ENCODE data around the gene ANKRD12.
"Not testable (repeated sequence)": the region's sequence is repeated elsewhere in the genome, so short reads cannot be mapped to it uniquely, and the experiment has no call there.

Gene ANKRD12

DNA sequence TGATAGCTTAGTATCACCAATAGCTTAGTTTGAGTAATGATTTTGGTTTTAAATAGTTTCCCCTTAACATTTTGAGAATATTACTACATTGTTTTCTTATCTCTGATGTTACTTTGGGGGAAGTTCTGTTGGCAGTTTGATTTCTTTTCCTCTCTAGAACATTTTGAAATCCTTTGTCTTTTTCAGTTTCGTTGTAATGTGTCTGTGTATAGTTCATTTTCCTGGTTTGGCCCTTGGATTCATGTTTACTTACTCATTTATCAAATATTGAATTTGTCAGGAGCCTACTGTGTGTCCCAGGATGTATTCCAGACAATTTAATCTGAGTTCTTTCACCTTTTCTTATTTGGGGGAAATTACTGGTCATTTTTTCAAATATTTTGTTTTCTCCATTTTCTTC, 16.7 kb downstream of the ANKRD12 start:
- Histone ChIP-seq H3K9me3 (ENCODE audit: insufficient read depth, low read length) (no peaks in the 10 kb centered on the region), H3K9ac (ENCODE audit: low read length) (no peak overlapping the region), H3K4me3 (ENCODE audit: low read length) (no peak overlapping the region), H3K27me3 (ENCODE audit: low read depth, low read length) (no peaks in the 10 kb centered on the region), H2AFZ (ENCODE audit: low read depth, low read length) (no peak overlapping the region), H3K36me3 (replicated peaks; ENCODE audit: low read depth, low read length) (peaks cover 27% of the 10 kb centered on the region), H3K27ac (ENCODE audit: low read length) (no peak overlapping the region), H3K4me2 (ENCODE audit: low read length) (no peak overlapping the region), H4K20me1 (ENCODE audit: insufficient read depth, low read length) (peaks cover 92% of the 10 kb centered on the region), H3K4me1 (ENCODE audit: low read length) (peaks cover 34% of the 10 kb centered on the region), H3K79me2 (ENCODE audit: low read length) (peaks cover 100% of the 10 kb centered on the region)
- TF ChIP-seq, protein P1, sequence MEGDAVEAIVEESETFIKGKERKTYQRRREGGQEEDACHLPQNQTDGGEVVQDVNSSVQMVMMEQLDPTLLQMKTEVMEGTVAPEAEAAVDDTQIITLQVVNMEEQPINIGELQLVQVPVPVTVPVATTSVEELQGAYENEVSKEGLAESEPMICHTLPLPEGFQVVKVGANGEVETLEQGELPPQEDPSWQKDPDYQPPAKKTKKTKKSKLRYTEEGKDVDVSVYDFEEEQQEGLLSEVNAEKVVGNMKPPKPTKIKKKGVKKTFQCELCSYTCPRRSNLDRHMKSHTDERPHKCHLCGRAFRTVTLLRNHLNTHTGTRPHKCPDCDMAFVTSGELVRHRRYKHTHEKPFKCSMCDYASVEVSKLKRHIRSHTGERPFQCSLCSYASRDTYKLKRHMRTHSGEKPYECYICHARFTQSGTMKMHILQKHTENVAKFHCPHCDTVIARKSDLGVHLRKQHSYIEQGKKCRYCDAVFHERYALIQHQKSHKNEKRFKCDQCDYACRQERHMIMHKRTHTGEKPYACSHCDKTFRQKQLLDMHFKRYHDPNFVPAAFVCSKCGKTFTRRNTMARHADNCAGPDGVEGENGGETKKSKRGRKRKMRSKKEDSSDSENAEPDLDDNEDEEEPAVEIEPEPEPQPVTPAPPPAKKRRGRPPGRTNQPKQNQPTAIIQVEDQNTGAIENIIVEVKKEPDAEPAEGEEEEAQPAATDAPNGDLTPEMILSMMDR (IDR thresholded peaks at IDR 0.05; ENCODE audit: low read depth, low read length) = no peak
- TF ChIP-seq EZH2phosphoT487 (IDR thresholded peaks at IDR 0.05; ENCODE audit: low read depth) = no peak

DNA sequence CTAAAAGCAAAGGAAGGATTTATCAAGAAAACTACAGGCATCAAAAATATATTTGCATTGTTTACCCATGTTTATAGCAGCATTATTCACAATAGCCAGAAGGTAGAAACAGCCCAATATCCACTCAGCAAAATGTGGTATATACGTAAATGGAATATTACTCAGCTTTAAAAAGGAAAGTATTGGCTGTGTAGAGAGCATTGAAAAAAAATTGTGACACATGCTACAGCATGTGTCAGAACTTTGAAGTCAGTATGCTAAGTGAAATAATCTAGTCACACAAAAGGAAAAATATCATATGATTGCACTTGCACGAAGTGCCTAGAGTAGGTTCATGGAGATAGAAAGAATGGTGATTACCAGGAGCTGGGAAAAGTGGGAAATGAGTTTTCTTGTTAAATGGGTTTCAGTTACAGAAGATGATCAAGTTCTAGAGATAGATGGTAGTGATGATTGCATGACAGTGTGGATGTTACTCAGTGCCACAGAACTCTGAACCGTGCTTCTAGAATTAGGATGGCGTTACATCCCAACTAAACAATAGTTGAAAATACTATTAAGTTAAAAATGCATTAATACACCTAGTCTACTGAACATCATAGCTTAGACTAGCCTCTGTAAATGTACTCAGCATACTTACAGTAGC, 20.1 kb downstream of the ANKRD12 start:
- H3K27me3 ChIP-seq (ENCODE audit: low read depth, low read length) = no peaks in the 10 kb centered on the region

DNA sequence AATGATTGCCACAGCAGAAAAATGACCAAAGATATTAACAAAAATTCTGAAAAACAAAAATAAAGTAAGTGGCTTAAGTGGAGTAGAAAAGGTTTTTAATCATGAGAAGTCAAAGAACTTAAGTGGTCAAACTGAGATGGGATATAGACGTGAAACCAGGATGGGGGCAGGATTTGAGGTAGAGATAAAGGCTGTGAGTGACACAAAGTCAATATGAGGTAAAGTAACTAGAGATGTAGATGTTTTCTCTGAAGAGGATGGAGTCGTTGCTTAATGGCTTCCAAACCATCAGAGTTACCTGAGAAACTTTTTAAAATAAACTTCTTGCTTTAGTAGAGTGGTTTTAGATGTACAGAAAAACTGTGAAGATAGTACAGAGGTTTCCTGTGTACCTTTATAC, 21.2 kb downstream of the ANKRD12 start:
- TF ChIP-seq EZH2phosphoT487 (IDR thresholded peaks at IDR 0.05; ENCODE audit: low read depth) = no peak
- TF ChIP-seq, protein P1 (IDR thresholded peaks at IDR 0.05; ENCODE audit: low read depth, low read length) = no peak
- no peaks in the 10 kb centered on the region for H3K9me3 ChIP-seq (ENCODE audit: insufficient read depth, low read length)
- H4K20me1 ChIP-seq (ENCODE audit: insufficient read depth, low read length) = peaks cover 86% of the 10 kb centered on the region
- no peak overlapping the region for H3K9ac ChIP-seq (ENCODE audit: low read length)
- peaks cover 99% of the 10 kb centered on the region for H3K79me2 ChIP-seq (ENCODE audit: low read length)
- H3K4me3 ChIP-seq (ENCODE audit: low read length) = no peak overlapping the region
- H3K4me2 ChIP-seq (ENCODE audit: low read length) = no peak overlapping the region
- no peaks in the 10 kb centered on the region for H3K4me1 ChIP-seq (ENCODE audit: low read length)
- H3K27ac ChIP-seq (ENCODE audit: low read length) = no peak overlapping the region
- no peaks in the 10 kb centered on the region for H3K27me3 ChIP-seq (ENCODE audit: low read depth, low read length)
- H3K36me3 ChIP-seq (replicated peaks; ENCODE audit: low read depth, low read length) = peaks cover 54% of the 10 kb centered on the region
- H2AFZ ChIP-seq (ENCODE audit: low read depth, low read length) = no peak overlapping the region

More for the DNA sequence above, 20.1 kb downstream of the ANKRD12 start:
- Histone ChIP-seq H2AFZ (ENCODE audit: low read depth, low read length) (no peak overlapping the region), H3K4me2 (ENCODE audit: low read length) (no peak overlapping the region), H3K79me2 (ENCODE audit: low read length) (peaks cover 99% of the 10 kb centered on the region), H3K9ac (ENCODE audit: low read length) (no peak overlapping the region), H3K4me1 (ENCODE audit: low read length) (peaks cover 7% of the 10 kb centered on the region), H4K20me1 (ENCODE audit: insufficient read depth, low read length) (peaks cover 86% of the 10 kb centered on the region), H3K4me3 (ENCODE audit: low read length) (no peak overlapping the region), H3K9me3 (ENCODE audit: insufficient read depth, low read length) (no peaks in the 10 kb centered on the region), H3K36me3 (replicated peaks; ENCODE audit: low read depth, low read length) (peaks cover 46% of the 10 kb centered on the region), H3K27ac (ENCODE audit: low read length) (no peak overlapping the region)
- TF ChIP-seq, protein P1 (IDR thresholded peaks at IDR 0.05; ENCODE audit: low read depth, low read length) = no peak
- no peak for TF ChIP-seq EZH2phosphoT487 (IDR thresholded peaks at IDR 0.05; ENCODE audit: low read depth)

DNA sequence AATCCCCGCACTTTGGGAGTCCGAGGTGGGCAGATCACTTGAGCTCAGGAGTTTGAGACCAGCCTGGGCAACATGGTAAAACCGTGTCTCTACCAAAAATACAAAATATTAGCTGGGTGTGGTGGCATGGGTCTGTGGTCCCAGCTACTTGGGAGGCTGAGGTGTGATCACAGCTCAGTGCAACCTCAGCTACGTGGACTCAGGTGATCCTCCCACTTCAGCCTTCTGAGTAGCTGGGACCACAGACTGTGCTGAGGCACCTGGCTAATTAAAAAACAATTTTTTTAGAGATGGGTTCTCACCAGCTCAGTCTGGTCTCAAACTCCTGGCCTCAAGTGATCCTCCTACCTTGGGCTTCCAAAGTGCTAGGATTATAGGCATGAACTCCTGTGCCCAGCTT, 23.4 kb downstream of the ANKRD12 start:
- Histone ChIP-seq H3K79me2 (ENCODE audit: low read length) (peaks cover 99% of the 10 kb centered on the region), H3K4me2 (ENCODE audit: low read length) (no peak overlapping the region), H3K27ac (ENCODE audit: low read length) (no peak overlapping the region), H3K36me3 (replicated peaks; ENCODE audit: low read depth, low read length) (peaks cover 53% of the 10 kb centered on the region), H3K4me1 (ENCODE audit: low read length) (no peaks in the 10 kb centered on the region), H4K20me1 (ENCODE audit: insufficient read depth, low read length) (peaks cover 85% of the 10 kb centered on the region), H3K4me3 (ENCODE audit: low read length) (no peak overlapping the region), H3K9me3 (ENCODE audit: insufficient read depth, low read length) (peaks cover 12% of the 10 kb centered on the region; the same call in 1 of the 2 replicates), H3K27me3 (ENCODE audit: low read depth, low read length) (no peaks in the 10 kb centered on the region), H2AFZ (ENCODE audit: low read depth, low read length) (no peak overlapping the region), H3K9ac (ENCODE audit: low read length) (no peak overlapping the region)
- no peak for TF ChIP-seq EZH2phosphoT487 (IDR thresholded peaks at IDR 0.05; ENCODE audit: low read depth)
- TF ChIP-seq, protein P1 (IDR thresholded peaks at IDR 0.05; ENCODE audit: low read depth, low read length) = no peak

DNA sequence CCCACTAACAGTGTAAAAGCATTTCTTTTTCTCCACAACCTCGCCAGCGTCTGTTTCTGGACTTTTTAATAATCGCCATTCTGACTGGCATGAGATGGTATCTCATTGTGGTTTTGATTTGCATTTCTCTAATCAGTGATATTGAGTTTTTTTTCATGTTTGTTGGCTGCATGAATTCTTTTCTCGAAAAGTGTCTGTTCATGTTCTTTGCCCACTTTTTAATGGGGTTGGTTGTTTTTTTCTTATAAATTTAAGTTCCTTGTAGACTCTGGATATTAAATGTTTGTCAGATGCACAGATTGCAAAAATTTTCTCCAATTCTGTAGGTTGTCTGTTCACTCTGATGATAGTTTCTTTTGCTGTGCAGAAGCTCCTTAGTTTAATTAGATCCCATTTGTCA, 26.1 kb downstream of the ANKRD12 start:
- H3K4me2 ChIP-seq (ENCODE audit: low read length); H3K27me3 ChIP-seq (ENCODE audit: low read depth, low read length); H3K4me1 ChIP-seq (ENCODE audit: low read length); H3K27ac ChIP-seq (ENCODE audit: low read length); H2AFZ ChIP-seq (ENCODE audit: low read depth, low read length); H3K4me3 ChIP-seq (ENCODE audit: low read length); H3K9ac ChIP-seq (ENCODE audit: low read length): not testable (repeated sequence)
- H3K79me2 ChIP-seq (ENCODE audit: low read length) = peaks cover 84% of the 10 kb centered on the region
- H4K20me1 ChIP-seq (ENCODE audit: insufficient read depth, low read length) = peaks cover 66% of the 10 kb centered on the region
- H3K36me3 ChIP-seq (replicated peaks; ENCODE audit: low read depth, low read length) = peaks cover 43% of the 10 kb centered on the region
- H3K9me3 ChIP-seq (ENCODE audit: insufficient read depth, low read length) = peaks cover 16% of the 10 kb centered on the region; the same call in 1 of the 2 replicates

DNA sequence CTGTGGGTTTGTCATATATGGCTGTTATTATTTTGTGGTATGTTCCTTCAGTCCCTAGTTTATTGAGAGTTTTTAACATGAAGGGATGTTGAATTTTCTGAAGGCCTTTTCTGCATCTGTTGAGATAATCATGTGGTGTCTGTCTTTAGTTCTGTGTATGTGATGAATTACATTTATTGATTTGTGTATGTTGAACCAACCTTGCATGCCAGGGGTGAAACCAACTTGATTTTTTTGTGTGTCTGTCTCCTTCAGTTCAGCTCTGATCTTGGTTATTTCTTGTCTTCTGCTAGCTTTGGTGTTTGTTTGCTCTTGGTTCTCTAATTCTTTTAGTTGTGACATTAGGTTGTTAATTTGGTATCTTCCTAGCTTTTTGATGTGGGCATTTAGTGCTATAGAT, 27.6 kb downstream of the ANKRD12 start:
- peaks cover 79% of the 10 kb centered on the region for H3K79me2 ChIP-seq (ENCODE audit: low read length)

More for the DNA sequence above, 27.6 kb downstream of the ANKRD12 start:
- not testable (repeated sequence) for H3K27me3 ChIP-seq (ENCODE audit: low read depth, low read length); H3K9ac ChIP-seq (ENCODE audit: low read length); H3K27ac ChIP-seq (ENCODE audit: low read length); H3K4me3 ChIP-seq (ENCODE audit: low read length); H3K4me1 ChIP-seq (ENCODE audit: low read length); H3K4me2 ChIP-seq (ENCODE audit: low read length); H2AFZ ChIP-seq (ENCODE audit: low read depth, low read length)
- H3K9me3 ChIP-seq (ENCODE audit: insufficient read depth, low read length) = peaks cover 16% of the 10 kb centered on the region; the same call in 1 of the 2 replicates
- peaks cover 36% of the 10 kb centered on the region for H3K36me3 ChIP-seq (replicated peaks; ENCODE audit: low read depth, low read length)
- H4K20me1 ChIP-seq (ENCODE audit: insufficient read depth, low read length) = peaks cover 53% of the 10 kb centered on the region
